Cerebellar nuclear complex (tissue), 1 donor: Measurements from ENCODE around the gene LRRC8E.

ENCODE experiments used
- DNase-seq, 2 experiments: peaks; one replicate each; lab custom pipeline; 2025; lab: John Stamatoyannopoulos, UW

The LRRC8E gene

GRCh38 chr19:7888145-7888825 lies at the start of gene LRRC8E:
TSS of gene LRRC8E (plus strand) at chr19:7888510. CDS start at chr19:7895604, 7,094 bp downstream.
- DNase-seq: no peak

GRCh38 chr19:7839476-7839875 lies 48.8 kb upstream of the LRRC8E start:
- DNase-seq: no peak

- DNase-seq: no peak
Measured at GRCh38 chr19:7840629-7841028, 47.7 kb upstream of the LRRC8E start.

- DNase-seq: no peak
Measured at GRCh38 chr19:7841751-7842660, 46.3 kb upstream of the LRRC8E start.

- DNase-seq: no peak
Measured at GRCh38 chr19:7842661-7843294, 45.5 kb upstream of the LRRC8E start.

GRCh38 chr19:7843521-7843920 lies 44.8 kb upstream of the LRRC8E start:
- no peak for DNase-seq

GRCh38 chr19:7844405-7844804 lies 43.9 kb upstream of the LRRC8E start:
- no peak for DNase-seq

- DNase-seq: no peak
Measured at GRCh38 chr19:7844951-7845350, 43.4 kb upstream of the LRRC8E start.

GRCh38 chr19:7845390-7846154 lies 42.7 kb upstream of the LRRC8E start:
- DNase-seq: no peak

GRCh38 chr19:7846155-7846646 lies 42.1 kb upstream of the LRRC8E start:
- no peak for DNase-seq

GRCh38 chr19:7847664-7848063 lies 40.6 kb upstream of the LRRC8E start:
- DNase-seq: no peak

- no peak for DNase-seq
Measured at GRCh38 chr19:7848779-7849457, 39.4 kb upstream of the LRRC8E start.

- no peak for DNase-seq
Measured at GRCh38 chr19:7849631-7849999, 38.7 kb upstream of the LRRC8E start.

GRCh38 chr19:7850000-7850813 lies 38.1 kb upstream of the LRRC8E start:
- no peak for DNase-seq

- DNase-seq: no peak
Measured at GRCh38 chr19:7850945-7851622, 37.2 kb upstream of the LRRC8E start.

- DNase-seq: no peak
Measured at GRCh38 chr19:7851623-7852500, 36.4 kb upstream of the LRRC8E start.

GRCh38 chr19:7852851-7853769 lies 35.2 kb upstream of the LRRC8E start:
- DNase-seq: peak in 1 of 2 experiments; percentile 11

- DNase-seq: no peak
Measured at GRCh38 chr19:7853770-7854128, 34.6 kb upstream of the LRRC8E start.
